Measurements from ENCODE around the gene CACTIN. TPM values are rescaled to one million over a fixed set of nuclear protein-coding genes. Genes with fewer than 3 reads are reported as not detected.

CACTIN gene
- total and polyA plus RNA-seq, 9 donors = 2.7 to 39.1 (median 28.8) TPM

GRCh38 chr19:3653081-3653795, 26.6 kb upstream of the CACTIN start:
- Histone ChIP-seq H3K4me1 (ENCODE audit: insufficient read depth) (no peaks in the 10 kb centered on the region), H3K27ac (no peak overlapping the region), H3K36me3 (no peaks in the 10 kb centered on the region), H3K27me3 (no peaks in the 10 kb centered on the region), H3K4me3 (no peak overlapping the region), H3K9me3 (no peaks in the 10 kb centered on the region)
- WGBS, 3 donors = 91 to 92% (median 91%) methylated on average over 23 to 37 of the region's 37 CpGs
- TF ChIP-seq POLR2A (IDR thresholded peaks at IDR 0.05) = no peak
- no peak for TF ChIP-seq CTCF (IDR thresholded peaks at IDR 0.05)
- TF ChIP-seq EP300 (IDR thresholded peaks at IDR 0.05) = no peak
- intact Hi-C loops (cut with DNase I) = no loop called here
- no peak for DNase-seq

GRCh38 chr19:3652422-3652821, 25.8 kb upstream of the CACTIN start:
- H3K36me3 ChIP-seq = no peaks in the 10 kb centered on the region
- WGBS, 3 donors = 91 to 95% (median 92%) methylated on average over 14 of the region's 14 CpGs

GRCh38 chr19:3651684-3652083, 25.1 kb upstream of the CACTIN start:
- H3K4me1 ChIP-seq (ENCODE audit: insufficient read depth) = no peaks in the 10 kb centered on the region
- no peak for TF ChIP-seq CTCF (IDR thresholded peaks at IDR 0.05)
- no peak for TF ChIP-seq POLR2A (IDR thresholded peaks at IDR 0.05)
- TF ChIP-seq EP300 (IDR thresholded peaks at IDR 0.05) = no peak
- WGBS, 3 donors = 94 to 99% (median 96%) methylated on average over 33 of the region's 33 CpGs
- intact Hi-C loops (cut with DNase I) = no loop called here
- H3K4me3 ChIP-seq = no peak overlapping the region
- no peak for DNase-seq
- H3K9me3 ChIP-seq = no peaks in the 10 kb centered on the region
- H3K27ac ChIP-seq = no peak overlapping the region
- H3K36me3 ChIP-seq = no peaks in the 10 kb centered on the region
- no peaks in the 10 kb centered on the region for H3K27me3 ChIP-seq

More at GRCh38 chr19:3652422-3652821, 25.8 kb upstream of the CACTIN start:
- no peaks in the 10 kb centered on the region for H3K4me1 ChIP-seq (ENCODE audit: insufficient read depth)
- no peaks in the 10 kb centered on the region for H3K9me3 ChIP-seq
- no peaks in the 10 kb centered on the region for H3K27me3 ChIP-seq
- intact Hi-C loops (cut with DNase I) = no loop called here
- no peak overlapping the region for H3K27ac ChIP-seq
- TF ChIP-seq EP300 (IDR thresholded peaks at IDR 0.05) = no peak
- no peak for TF ChIP-seq POLR2A (IDR thresholded peaks at IDR 0.05)
- TF ChIP-seq CTCF (IDR thresholded peaks at IDR 0.05) = no peak
- DNase-seq = no peak
- H3K4me3 ChIP-seq = no peak overlapping the region

- no peaks in the 10 kb centered on the region for H3K9me3 ChIP-seq
- TF ChIP-seq POLR2A (IDR thresholded peaks at IDR 0.05) = no peak
- no peak for TF ChIP-seq EP300 (IDR thresholded peaks at IDR 0.05)
- no peak for TF ChIP-seq CTCF (IDR thresholded peaks at IDR 0.05)
- no peak overlapping the region for H3K4me3 ChIP-seq
- H3K4me1 ChIP-seq (ENCODE audit: insufficient read depth) = no peaks in the 10 kb centered on the region
- DNase-seq = no peak
- no peaks in the 10 kb centered on the region for H3K36me3 ChIP-seq
- H3K27ac ChIP-seq = no peak overlapping the region
- no peaks in the 10 kb centered on the region for H3K27me3 ChIP-seq
- intact Hi-C loops (cut with DNase I) = no loop called here
- WGBS, 3 donors = 86 to 89% (median 87%) methylated on average over 16 of the region's 16 CpGs
These were observed 23.3 kb upstream of the CACTIN start for GRCh38 chr19:3649888-3650287.
